CD4-positive, alpha-beta T cell (primary cell): ENCODE measurements around the gene AK2. TPM values are rescaled to one million over a fixed set of nuclear protein-coding genes. Genes with fewer than 3 reads are reported as not detected.

ENCODE experiments used
- ATAC-seq: fragments of 200-7000 bp; cut with Tn5 transposase; one replicate; pipeline ENCODE4 v1.10.0; 2022; ENCODE audit warnings: mild to moderate bottlenecking; ENCODE audit not compliant: poor library complexity
- CTCF ChIA-PET: fragments of 350-600 bp; sonication (Branson Sonifier 250); formaldehyde crosslinking; loops from one replicate; lab custom pipeline; 2021; ENCODE audit warnings: antibody characterized with exemption, inconsistent platforms; lab: Charles Lee
- POLR2A ChIA-PET: fragments of 350-600 bp; sonication (Branson Sonifier 250); formaldehyde crosslinking; loops from one replicate; lab custom pipeline; 2021; ENCODE audit warnings: antibody characterized with exemption, inconsistent platforms; lab: Charles Lee
- DNase-seq, 14 experiments: peaks; one replicate each; pipeline ENCODE4 v3.0.0-alpha.2; 2013 to 2020; ENCODE audit warnings: mixed read lengths in 2 of 14
- H3K27ac ChIP-seq, 2 donors: one replicate each; pipeline versions ENCODE4 v1.5.1 to v1.7.0; 2013; ENCODE audit warnings: low read length in 2 of 2, low read depth in 1 of 2, mild to moderate bottlenecking in 1 of 2
- H3K27me3 ChIP-seq, 2 experiments: 1 replicate in 1 of 2; 2 replicates in 1 of 2; pipeline versions ENCODE4 v1.6.1 to v1.7.0; 2013; ENCODE audit warnings: low read length in 2 of 2, control low read depth in 1 of 2, mild to moderate bottlenecking in 1 of 2, moderate library complexity in 1 of 2; ENCODE audit not compliant: insufficient read depth in 2 of 2, control insufficient read depth in 1 of 2
- H3K36me3 ChIP-seq: one replicate; pipeline ENCODE4 v1.6.1; 2013; ENCODE audit warnings: low read length, control low read depth; ENCODE audit not compliant: insufficient read depth
- H3K4me1 ChIP-seq: one replicate; pipeline ENCODE4 v1.6.1; 2013; ENCODE audit warnings: low read length, control low read depth; ENCODE audit not compliant: insufficient read depth
- H3K4me3 ChIP-seq: one replicate; pipeline ENCODE4 v1.5.1; 2013; ENCODE audit warnings: mild to moderate bottlenecking, low read length, moderate library complexity
- H3K9me3 ChIP-seq, 2 experiments: 1 replicate in 1 of 2; 2 replicates in 1 of 2; pipeline versions ENCODE4 v1.6.1 to v1.7.0; 2013; ENCODE audit warnings: low read length in 2 of 2, mild to moderate bottlenecking in 2 of 2, control low read depth in 1 of 2, moderate library complexity in 1 of 2; ENCODE audit not compliant: control insufficient read depth in 1 of 2, insufficient read depth in 1 of 2
- H3K27ac Mint-ChIP-seq: one replicate; pipeline ENCODE4 v1.8.0; 2020; ENCODE audit warnings: mixed read lengths
- H3K27me3 Mint-ChIP-seq: one replicate; pipeline ENCODE4 v1.8.0; 2021; ENCODE audit warnings: mixed read lengths
- H3K36me3 Mint-ChIP-seq: one replicate; pipeline ENCODE4 v1.8.0; 2021; ENCODE audit warnings: low read depth, mixed read lengths
- H3K4me1 Mint-ChIP-seq: one replicate; pipeline ENCODE4 v1.8.0; 2021; ENCODE audit warnings: low read depth, mixed read lengths
- H3K4me3 Mint-ChIP-seq: one replicate; pipeline ENCODE4 v1.8.0; 2020; ENCODE audit warnings: mild to moderate bottlenecking, mixed read lengths
- H3K9me3 Mint-ChIP-seq: one replicate; pipeline ENCODE4 v1.8.0; 2020; ENCODE audit warnings: mixed read lengths
- intact Hi-C, 2 experiments: fragments of 100-400 bp; cut with DNase I in 1 of 2; cut with micrococcal nuclease in 1 of 2; formaldehyde crosslinking; loops; one replicate each; pipeline versions ENCODE4 v1.15.1 to v1.9.0; 2023 to 2025; cut with DNase I, micrococcal nuclease
- total RNA-seq, 174 experiments: library from RNA in 2 of 174; stranded (reverse) in 2 of 174; gene quantifications; one replicate each; pipeline ENCODE4 v1.2.3 and lab custom pipeline; 2021 to 2026
- TF ChIP-seq, protein P1 (sequence below): fragments of 200-600 bp; IDR thresholded peaks from one replicate; pipeline ENCODE4 v1.8.0; 2022; ENCODE audit warnings: antibody characterized with exemption, mild to moderate bottlenecking

AK2 gene
- total RNA-seq, 2 experiments from 2014 or later = 25.6 to 30.4 TPM

DNA sequence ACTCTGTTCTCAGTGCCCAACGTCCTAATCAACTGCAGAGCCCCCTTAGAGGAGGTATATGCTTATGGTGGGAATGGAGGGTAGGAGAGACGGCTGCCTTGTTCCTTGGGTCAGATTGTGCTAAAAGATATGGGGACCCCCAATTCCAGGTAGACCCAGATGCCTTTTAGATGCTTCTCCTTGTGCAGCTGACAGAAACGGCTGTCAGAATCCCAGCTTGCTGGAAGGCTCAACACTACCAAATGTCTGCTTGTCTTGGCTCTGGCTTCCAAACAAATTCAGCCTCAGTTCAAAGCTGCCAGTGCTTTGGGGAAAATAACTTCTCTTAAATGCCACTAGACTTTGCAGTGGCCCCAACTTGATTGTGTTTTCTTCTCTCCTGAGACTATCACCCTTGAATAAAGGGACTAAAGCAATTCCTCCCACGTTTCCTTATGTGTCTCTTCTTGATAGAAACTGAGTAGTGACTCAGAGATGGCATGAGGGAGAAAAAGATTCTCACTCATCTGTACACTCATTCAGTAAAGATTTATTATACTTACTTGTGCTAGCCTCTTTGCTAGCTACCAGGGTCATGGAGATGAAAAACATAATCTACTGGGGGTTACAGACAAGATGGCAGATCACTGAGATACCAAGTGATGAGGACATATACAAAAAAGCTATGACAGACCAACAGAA is 68.7 kb downstream of the AK2 start:
- H3K27ac Mint-ChIP-seq = no peak overlapping the region
- H3K27me3 Mint-ChIP-seq = peaks cover 21% of the 10 kb centered on the region
- ATAC-seq (no peak), DNase-seq (no peak)
- ChIA-PET CTCF (interaction anchor here (0.5 kb wide), 1 partner anchor 75 kb away, joined by 4 read pairs; no protein-coding TSS in a partner anchor), POLR2A (interaction anchor here (2.8 kb wide), 1 partner anchor 13 kb away, joined by 11 read pairs; no protein-coding TSS in a partner anchor)
- no peaks in the 10 kb centered on the region for H3K9me3 ChIP-seq
- H3K36me3 ChIP-seq = no peaks in the 10 kb centered on the region
- no peak overlapping the region for H3K4me3 ChIP-seq
- TF ChIP-seq, protein P1, sequence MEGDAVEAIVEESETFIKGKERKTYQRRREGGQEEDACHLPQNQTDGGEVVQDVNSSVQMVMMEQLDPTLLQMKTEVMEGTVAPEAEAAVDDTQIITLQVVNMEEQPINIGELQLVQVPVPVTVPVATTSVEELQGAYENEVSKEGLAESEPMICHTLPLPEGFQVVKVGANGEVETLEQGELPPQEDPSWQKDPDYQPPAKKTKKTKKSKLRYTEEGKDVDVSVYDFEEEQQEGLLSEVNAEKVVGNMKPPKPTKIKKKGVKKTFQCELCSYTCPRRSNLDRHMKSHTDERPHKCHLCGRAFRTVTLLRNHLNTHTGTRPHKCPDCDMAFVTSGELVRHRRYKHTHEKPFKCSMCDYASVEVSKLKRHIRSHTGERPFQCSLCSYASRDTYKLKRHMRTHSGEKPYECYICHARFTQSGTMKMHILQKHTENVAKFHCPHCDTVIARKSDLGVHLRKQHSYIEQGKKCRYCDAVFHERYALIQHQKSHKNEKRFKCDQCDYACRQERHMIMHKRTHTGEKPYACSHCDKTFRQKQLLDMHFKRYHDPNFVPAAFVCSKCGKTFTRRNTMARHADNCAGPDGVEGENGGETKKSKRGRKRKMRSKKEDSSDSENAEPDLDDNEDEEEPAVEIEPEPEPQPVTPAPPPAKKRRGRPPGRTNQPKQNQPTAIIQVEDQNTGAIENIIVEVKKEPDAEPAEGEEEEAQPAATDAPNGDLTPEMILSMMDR = no peak
- H3K36me3 Mint-ChIP-seq = peaks cover 4% of the 10 kb centered on the region
- no peaks in the 10 kb centered on the region for H3K9me3 Mint-ChIP-seq
- H3K4me1 Mint-ChIP-seq = peaks cover 17% of the 10 kb centered on the region
- H3K4me3 Mint-ChIP-seq = no peak overlapping the region
- peaks cover 14% of the 10 kb centered on the region for H3K4me1 ChIP-seq
- no peak overlapping the region for H3K27ac ChIP-seq
- peaks cover 21 to 22% of the 10 kb centered on the region in 2 experiments for H3K27me3 ChIP-seq
- intact Hi-C loops = loop anchor here in 1 of 2 experiments (10.0 kb wide), 1 partner anchor 117 kb away; the partner anchor contains the start of gene AZIN2

DNA sequence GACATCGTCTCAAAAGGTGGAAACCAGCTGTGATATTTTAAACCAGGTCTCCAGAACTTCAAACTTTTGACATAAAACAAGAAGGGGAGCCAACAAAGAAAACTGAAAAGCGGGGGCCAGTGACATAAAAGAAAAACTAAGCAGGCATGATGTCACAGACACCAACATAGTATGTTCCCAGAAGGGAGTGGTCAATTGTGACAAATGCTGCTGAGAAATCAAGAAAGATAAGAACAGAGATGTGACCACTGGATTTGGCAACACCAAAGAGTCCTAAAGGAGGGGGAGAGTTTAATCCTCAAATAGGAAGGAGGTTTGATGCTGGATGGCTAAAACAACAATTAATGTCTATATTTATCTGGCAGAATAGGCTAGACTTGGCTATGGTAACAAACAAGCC is 69.8 kb downstream of the AK2 start:
- no peak for DNase-seq
- intact Hi-C loops = loop anchor here in 1 of 2 experiments (10.0 kb wide), 1 partner anchor 118 kb away; the partner anchor contains the start of gene AZIN2
- peak overlapping the region; percentile 39 for H3K4me3 Mint-ChIP-seq

DNA sequence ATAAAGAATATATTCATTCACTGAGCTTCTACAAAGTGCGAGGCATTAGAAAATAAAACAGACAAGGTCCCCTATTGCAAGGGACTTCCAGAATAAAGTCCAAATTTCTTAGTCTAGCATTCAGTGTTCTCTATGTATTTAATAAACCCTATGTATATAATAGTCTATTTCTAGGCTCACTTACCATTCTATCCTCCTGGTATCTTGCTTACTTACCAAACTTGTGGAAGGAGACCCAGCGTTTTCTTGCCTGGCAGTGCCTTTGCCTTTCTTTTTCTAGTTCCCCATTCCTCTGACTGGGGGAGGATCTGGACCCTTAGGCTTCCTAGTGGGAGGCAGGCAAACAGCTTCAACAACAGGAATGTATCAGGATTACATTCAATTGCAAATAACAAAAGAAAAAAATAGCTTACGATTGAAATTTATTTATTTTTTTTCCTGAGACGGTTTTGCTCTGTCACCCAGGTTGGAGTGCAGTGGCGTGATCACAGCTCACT is 71.4 kb downstream of the AK2 start:
- H3K9me3 Mint-ChIP-seq = no peaks in the 10 kb centered on the region
- peaks cover 4% of the 10 kb centered on the region for H3K36me3 Mint-ChIP-seq
- Histone ChIP-seq H3K36me3 (no peaks in the 10 kb centered on the region), H3K4me1 (peaks cover 21% of the 10 kb centered on the region), H3K9me3 (no peaks in the 10 kb centered on the region), H3K4me3 (peak overlapping the region; percentile 40), H3K27me3 (no peaks in the 10 kb centered on the region), H3K27ac (peak overlapping the region; percentile 59 to 61)
- ATAC-seq = no peak
- TF ChIP-seq, protein P1 = no peak
- H3K4me1 Mint-ChIP-seq = peaks cover 33% of the 10 kb centered on the region
- CTCF ChIA-PET = interaction anchor here (1.3 to 1.7 kb wide), 2 partner anchors 40 to 162 kb away, joined by 3 to 8 read pairs; no protein-coding TSS in a partner anchor
- peak overlapping the region; percentile 93 for H3K4me3 Mint-ChIP-seq
- intact Hi-C loops = loop anchor here (2.0 to 10.0 kb wide), 3 partner anchors 16 to 120 kb away; partner anchors contain the start of gene AZIN2 (in 1 of the 2)
- no peaks in the 10 kb centered on the region for H3K27me3 Mint-ChIP-seq
- H3K27ac Mint-ChIP-seq = peak overlapping the region; percentile 89
- POLR2A ChIA-PET = interaction anchor here (0.5 to 2.8 kb wide), 21 partner anchors 10 to 384 kb away, joined by 3 to 71 read pairs (median 4); partner anchors contain the start of genes AZIN2, S100PBP, TRIM62 and YARS1
- DNase-seq = no peak

More for the DNA sequence above, 69.8 kb downstream of the AK2 start:
- TF ChIP-seq, protein P1 = no peak
- H3K36me3 ChIP-seq = no peaks in the 10 kb centered on the region
- Mint-ChIP-seq H3K27me3 (peaks cover 12% of the 10 kb centered on the region), H3K9me3 (no peaks in the 10 kb centered on the region), H3K36me3 (peaks cover 4% of the 10 kb centered on the region), H3K27ac (no peak overlapping the region), H3K4me1 (peaks cover 19% of the 10 kb centered on the region)
- no peak overlapping the region for H3K4me3 ChIP-seq
- ATAC-seq = no peak
- peaks cover 17% of the 10 kb centered on the region for H3K4me1 ChIP-seq
- POLR2A ChIA-PET = no interaction called here
- H3K9me3 ChIP-seq = no peaks in the 10 kb centered on the region
- no peak overlapping the region for H3K27ac ChIP-seq
- peaks cover 10 to 11% of the 10 kb centered on the region in 2 experiments for H3K27me3 ChIP-seq
- CTCF ChIA-PET = no interaction called here
